A673 (cell line): ENCODE measurements around the gene HNRNPA0.

Experiments
- CTCF ChIP-seq: fragments of 300-800, 200-600 bp; sonication (generic); conservative IDR thresholded peaks from 2 replicates; pipeline ENCODE4 v1.5.1; 2017; ENCODE audit warnings: low read depth, mild to moderate bottlenecking, antibody characterized with exemption, low read length, moderate library complexity, mixed read lengths
- EZH2 ChIP-seq: fragments of 200-600 bp; sonication (generic); IDR thresholded peaks from 2 replicates; pipeline ENCODE4 v1.6.1; 2017; ENCODE audit warnings: borderline replicate concordance, low read depth, mild to moderate bottlenecking, mixed read lengths, antibody characterized with exemption, low read length; ENCODE audit not compliant: poor library complexity, severe bottlenecking

- no peak for TF ChIP-seq CTCF
- TF ChIP-seq EZH2 = no peak
These were observed 4.6 kb upstream of the HNRNPA0 start for GRCh38 chr5:137758715-137759306.
